Ammon's horn (tissue), 1 donor: ENCODE data around the gene UGT1A8.
"Not testable (repeated sequence)": the region's sequence is repeated elsewhere in the genome, so short reads cannot be mapped to it uniquely, and the experiment has no call there.

Experiments used
- DNase-seq: peaks from one replicate; pipeline ENCODE4 v3.0.0-alpha.2; 2016; ENCODE audit warnings: low spot score

Gene UGT1A8

DNA sequence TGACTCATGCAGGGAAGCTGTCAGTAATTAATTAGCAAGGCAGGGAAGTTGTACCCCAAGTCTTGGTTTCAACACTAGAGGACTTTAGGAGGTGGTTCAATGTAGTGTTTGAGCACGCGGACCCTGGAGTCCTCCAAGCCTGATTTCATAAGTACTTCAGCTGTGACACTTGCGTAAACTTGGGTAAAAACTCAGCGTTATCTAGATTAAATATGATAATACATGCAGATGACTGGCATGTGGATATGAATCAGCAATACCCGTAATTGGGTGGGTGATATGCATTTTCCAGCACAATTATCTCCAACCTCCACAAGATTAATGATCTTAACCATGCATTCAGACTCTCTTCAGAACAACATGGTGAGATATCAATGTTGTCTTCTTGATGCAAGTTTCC lies 69.5 kb downstream of the UGT1A8 start:
- DNase-seq, result no peak

GRCh38 chr2:233688341-233688740 lies 70.9 kb downstream of the UGT1A8 start:
- no peak for DNase-seq

DNA sequence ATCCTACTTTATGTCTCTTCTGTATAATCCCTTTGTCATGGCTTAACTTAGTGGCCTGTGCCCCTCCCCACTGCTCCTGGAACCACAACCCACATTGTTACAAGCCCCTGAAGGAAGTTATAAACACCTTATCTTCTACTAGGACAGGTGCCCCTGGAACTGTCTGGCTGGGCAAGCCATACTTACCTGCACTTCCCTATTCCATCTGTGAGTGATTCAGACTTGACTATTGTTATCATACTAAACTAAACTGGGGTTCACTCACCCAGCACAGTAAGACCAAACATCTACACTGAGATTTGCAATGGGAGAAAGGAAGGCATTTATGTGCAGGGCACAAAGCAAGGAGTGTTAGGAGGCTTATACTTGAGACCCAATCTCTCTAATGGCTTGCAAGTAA lies 71.6 kb downstream of the UGT1A8 start:
- no peak for DNase-seq

GRCh38 chr2:233689501-233689900 lies 72.1 kb downstream of the UGT1A8 start:
- DNase-seq, result no peak

DNA sequence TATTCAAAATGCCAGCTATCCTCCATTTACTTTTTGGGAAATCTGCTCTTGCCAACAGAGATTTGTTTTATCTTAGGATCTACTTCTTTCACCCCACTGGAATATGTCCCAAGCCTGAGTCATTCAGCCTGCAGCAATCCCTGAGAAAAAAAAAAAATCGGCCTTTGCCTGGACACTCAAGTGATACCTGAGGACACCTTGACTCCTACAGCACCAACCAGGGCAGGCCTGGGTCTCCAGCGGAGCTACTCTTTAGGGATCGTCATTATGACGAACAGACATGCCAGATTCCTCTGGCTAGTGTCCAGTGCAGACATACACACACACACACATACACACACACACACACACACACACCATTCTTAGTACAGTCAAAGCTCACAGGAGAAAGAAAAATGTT lies 73.0 kb downstream of the UGT1A8 start:
- DNase-seq, result no peak

GRCh38 chr2:233691443-233692433 lies 74.3 kb downstream of the UGT1A8 start:
- no peak for DNase-seq

DNA sequence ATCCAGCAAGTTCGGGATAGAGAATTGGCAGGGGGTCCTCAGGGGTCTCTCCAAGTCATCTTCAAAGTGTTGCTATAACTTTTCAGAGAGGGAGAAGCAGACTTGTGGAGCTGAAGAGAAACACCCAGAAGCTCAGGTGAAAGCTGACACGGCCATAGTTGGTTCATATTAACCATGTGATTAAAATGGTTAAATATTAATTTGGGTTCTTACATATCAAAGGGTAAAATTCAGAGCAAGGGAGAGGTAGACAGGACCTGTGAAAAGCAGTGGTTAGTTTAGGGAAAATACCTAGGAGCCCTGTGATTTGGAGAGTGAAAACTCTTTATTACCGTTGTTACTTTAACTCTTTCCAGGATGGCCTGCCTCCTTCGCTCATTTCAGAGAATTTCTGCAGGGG lies 75.2 kb downstream of the UGT1A8 start, which contains the start of gene UGT1A6:
UGT1A6 (plus strand) TSS at position 243 of the 400 bp plus-strand sequence; CDS start at position 358, 115 bp downstream.
- no peak for DNase-seq

- no peak for DNase-seq
Measured at GRCh38 chr2:233693963-233694362, 76.5 kb downstream of the UGT1A8 start.

- DNase-seq, result no peak
Measured at GRCh38 chr2:233698740-233699139, 81.3 kb downstream of the UGT1A8 start.

DNA sequence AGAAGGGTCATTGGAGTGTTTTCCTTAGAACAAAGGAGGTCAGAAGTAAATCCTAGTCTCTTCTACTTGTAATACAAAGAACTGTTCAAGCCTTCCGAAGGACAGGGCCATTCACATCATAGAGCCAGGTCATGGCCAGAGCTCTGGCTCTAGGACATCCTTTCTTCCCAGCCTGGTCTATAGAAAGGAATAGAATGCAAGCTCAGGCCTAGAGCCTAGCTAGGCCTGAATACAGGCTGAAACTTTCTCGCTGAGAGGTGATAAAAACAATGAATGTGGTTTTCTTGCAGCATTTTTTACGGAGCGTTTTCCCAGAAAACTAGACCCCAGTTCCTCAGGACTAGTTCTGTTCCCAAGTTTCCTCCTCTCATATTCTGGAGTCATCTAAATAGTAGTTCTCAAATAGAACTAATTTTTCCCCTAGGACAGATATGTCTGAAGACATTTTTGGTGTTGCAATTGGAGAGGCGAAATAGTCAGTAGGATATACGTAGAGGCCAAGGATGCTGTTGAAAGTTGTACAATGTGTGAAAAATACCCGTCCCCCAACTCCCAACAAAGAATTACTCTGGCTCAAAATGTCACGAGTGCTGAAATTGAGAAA lies 82.1 kb downstream of the UGT1A8 start:
- no peak for DNase-seq

DNA sequence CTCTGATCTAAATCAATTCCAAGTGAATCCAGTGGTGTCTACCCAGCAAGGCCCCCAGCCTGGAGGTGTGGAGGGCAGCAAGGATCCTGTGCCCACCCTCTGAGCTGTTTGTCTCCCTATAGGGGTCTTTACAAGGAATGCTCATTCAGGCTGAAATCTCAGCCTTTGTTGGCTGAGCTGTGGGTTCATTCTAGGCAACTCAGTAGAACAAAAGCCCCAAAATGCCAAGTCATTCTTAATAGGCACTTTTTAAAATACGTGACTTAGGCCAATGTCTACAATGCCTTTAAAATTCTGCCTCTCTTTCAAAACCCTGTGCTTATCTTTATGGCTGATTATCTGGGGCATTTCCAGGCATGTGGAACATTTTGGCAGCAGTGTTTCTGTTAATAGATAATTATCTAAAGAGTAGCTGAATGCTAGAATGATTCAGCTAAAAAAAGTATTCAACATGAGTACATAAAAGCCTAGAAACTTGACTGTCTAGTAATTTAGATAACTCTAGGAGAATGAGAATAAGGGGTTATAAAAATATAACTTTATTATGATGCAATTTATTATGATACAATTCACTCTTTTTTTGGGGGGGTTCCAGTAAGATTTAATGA lies 82.7 kb downstream of the UGT1A8 start:
- DNase-seq, result peak; percentile 16

GRCh38 chr2:233700842-233701241 lies 83.4 kb downstream of the UGT1A8 start:
- DNase-seq, result not testable (repeated sequence)

GRCh38 chr2:233702238-233702637 lies 84.8 kb downstream of the UGT1A8 start:
- no peak for DNase-seq

DNA sequence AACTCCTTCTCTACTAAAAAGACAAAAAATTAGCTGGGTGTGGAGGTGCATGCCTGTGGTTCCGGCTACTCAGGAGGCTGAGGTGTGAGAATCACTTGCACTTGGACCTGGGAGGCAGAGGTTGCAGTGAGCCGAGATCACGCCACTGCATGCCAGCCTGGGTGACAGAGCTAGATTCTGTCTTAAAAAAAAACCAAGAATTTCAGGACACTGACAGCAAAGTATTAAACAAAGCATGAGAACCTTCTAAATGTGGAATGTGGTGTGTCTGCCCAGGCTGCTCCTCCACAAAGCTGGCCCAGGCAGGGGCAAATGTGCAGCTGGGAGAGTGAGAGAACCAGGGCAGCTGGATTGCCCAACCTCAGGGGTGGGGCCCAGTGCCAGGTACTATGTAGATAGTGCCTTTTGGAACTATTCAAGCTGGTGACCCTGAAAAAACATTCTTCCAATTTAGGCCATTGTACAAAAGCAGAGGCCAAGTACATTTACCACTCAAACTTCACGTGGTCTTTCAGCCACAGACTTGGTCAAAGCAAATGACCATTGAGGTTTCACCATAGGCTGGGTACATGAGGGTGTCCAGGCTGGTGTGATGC lies 88.6 kb downstream of the UGT1A8 start:
- no peak for DNase-seq

- DNase-seq, result no peak
Measured at GRCh38 chr2:233706720-233707119, 89.3 kb downstream of the UGT1A8 start.

GRCh38 chr2:233707940-233708644 lies 90.7 kb downstream of the UGT1A8 start:
- no peak for DNase-seq

GRCh38 chr2:233708942-233709341 lies 91.5 kb downstream of the UGT1A8 start:
- no peak for DNase-seq

DNA sequence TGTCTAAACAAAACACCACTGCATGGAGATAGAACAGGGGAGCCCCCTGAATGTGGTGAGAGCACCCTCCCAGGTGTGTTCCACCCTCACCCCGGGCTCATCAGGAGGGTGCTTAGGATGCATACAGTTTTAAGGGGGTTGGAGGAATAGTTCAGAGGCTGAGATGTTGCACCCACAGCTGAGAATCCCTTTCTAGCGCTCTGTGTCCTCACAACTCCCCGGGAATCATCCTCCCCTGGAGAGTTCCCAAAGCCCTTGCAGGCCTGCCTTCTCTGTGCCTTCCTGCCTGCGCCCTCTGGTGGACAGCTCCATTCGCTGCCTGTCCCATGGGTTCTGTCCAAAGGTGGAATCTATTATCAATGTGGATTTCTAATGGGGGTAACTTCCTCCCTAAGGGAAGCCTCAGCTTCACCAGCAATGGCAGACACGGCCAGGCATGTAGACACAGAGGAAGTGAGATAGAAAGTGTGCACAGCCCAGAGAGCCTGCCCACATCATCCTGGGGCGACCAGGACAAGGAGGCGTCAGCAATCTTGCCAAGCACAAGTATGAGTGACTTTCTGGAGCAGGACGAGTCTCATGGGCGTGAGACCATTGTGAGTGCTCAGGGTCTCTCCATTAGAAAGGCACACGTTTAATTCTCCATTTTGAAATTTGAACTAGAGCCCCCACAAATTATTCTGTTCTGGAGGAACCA lies 94.0 kb downstream of the UGT1A8 start:
- peak; percentile 76 for DNase-seq

GRCh38 chr2:233712611-233713261 lies 95.3 kb downstream of the UGT1A8 start, which contains the start of gene UGT1A5:
UGT1A5 (plus strand) TSS chr2:233712907; CDS start chr2:233712992, 85 bp downstream.
- DNase-seq, result no peak

DNA sequence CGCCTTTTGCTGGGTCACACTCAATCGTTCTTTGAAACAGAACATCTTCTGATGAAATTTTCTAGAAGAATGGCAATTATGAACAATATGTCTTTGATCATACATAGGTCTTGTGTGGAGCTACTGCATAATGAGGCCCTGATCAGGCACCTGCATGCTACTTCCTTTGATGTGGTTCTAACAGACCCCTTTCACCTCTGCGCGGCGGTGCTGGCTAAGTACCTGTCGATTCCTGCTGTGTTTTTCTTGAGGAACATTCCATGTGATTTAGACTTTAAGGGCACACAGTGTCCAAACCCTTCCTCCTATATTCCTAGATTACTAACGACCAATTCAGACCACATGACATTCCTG lies 95.8 kb downstream of the UGT1A8 start:
- DNase-seq, result no peak

DNA sequence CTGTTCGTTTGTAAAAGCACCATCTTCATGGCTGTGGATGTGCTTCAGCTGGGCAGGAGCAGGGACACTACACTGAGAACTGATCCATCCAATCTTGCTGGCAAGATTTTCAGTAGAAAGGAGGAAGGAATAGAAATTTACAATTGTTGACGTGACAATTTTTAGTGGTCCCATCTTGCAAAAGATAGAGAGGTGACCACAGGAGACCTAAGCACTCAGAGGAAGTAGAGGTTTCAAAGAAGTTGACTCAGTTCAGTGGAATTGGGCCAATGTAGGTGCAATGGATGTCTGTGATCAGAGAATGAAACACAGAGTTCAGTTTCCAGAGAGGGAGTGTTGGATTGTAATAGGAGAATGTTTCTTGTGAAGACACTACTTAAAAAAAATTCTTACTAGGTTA lies 96.7 kb downstream of the UGT1A8 start:
- DNase-seq, result no peak
